SJSA1 (cell line): ENCODE data around the gene ANK2. TPM values are rescaled to one million over a fixed set of nuclear protein-coding genes. Genes with fewer than 3 reads are reported as not detected.
A peak's percentile ranks its signal among the peaks of the same experiment; 100 is the strongest.
"Not testable (repeated sequence)": the region's sequence is repeated elsewhere in the genome, so short reads cannot be mapped to it uniquely, and the experiment has no call there.

Experiments used
- DNase-seq, 2 experiments: peaks; one replicate each; pipeline ENCODE4 v3.0.0-alpha.2; 2015 to 2020; ENCODE audit warnings: low spot score in 2 of 2, low read depth in 1 of 2
- H3K27ac ChIP-seq: fragments of 250-450 bp; sonication (Bioruptor Pico); 2 replicates; pipeline ENCODE4 v1.5.1; 2020; ENCODE audit warnings: mild to moderate bottlenecking, moderate library complexity
- H3K27me3 ChIP-seq: fragments of 250-450 bp; sonication (Bioruptor Pico); replicated peaks from 2 replicates; pipeline ENCODE4 v1.5.1; 2020; ENCODE audit warnings: mild to moderate bottlenecking, moderate library complexity
- H3K36me3 ChIP-seq: fragments of 250-450 bp; sonication (Bioruptor Pico); 2 replicates; pipeline ENCODE4 v1.5.1; 2020; ENCODE audit warnings: mild to moderate bottlenecking
- H3K4me1 ChIP-seq: fragments of 250-450 bp; sonication (Bioruptor Pico); replicated peaks from 2 replicates; pipeline ENCODE4 v1.6.1; 2021; ENCODE audit warnings: mild to moderate bottlenecking
- H3K4me3 ChIP-seq: fragments of 250-450 bp; sonication (Bioruptor Pico); 2 replicates; pipeline ENCODE4 v1.5.1; 2020; ENCODE audit warnings: mild to moderate bottlenecking
- H3K9me3 ChIP-seq: fragments of 250-450 bp; sonication (Bioruptor Pico); replicated peaks from 2 replicates; pipeline ENCODE4 v1.5.1; 2020; ENCODE audit warnings: mild to moderate bottlenecking
- total RNA-seq: library from RNA; depleted of rRNA; stranded (reverse); fragments of >200 nt; shearing (Covaris generic); gene quantifications from 2 replicates; pipeline ENCODE4 v1.2.3, GENCODE V29; 2014

The ANK2 gene
- total RNA-seq, 1 experiment from 2014 or later, result 3.4 TPM

- Histone ChIP-seq H3K27ac (no peak overlapping the region), H3K4me1 (0 out of 2 replicates have a peak, but pooled peaks cover 3% of the 10 kb centered on the region), H3K36me3 (no peaks in the 10 kb centered on the region), H3K9me3 (no peaks in the 10 kb centered on the region; the same call in 1 of the 2 replicates), H3K27me3 (no peaks in the 10 kb centered on the region; the same call in 1 of the 2 replicates), H3K4me3 (no peak overlapping the region)
- DNase-seq, result no peak
Measured at GRCh38 chr4:113236916-113237315, 187.5 kb downstream of the ANK2 start.

- Histone ChIP-seq H3K36me3 (no peaks in the 10 kb centered on the region), H3K4me3 (no peak overlapping the region), H3K9me3 (no peaks in the 10 kb centered on the region), H3K27ac (no peak overlapping the region), H3K27me3 (no peaks in the 10 kb centered on the region; the same call in 1 of the 2 replicates), H3K4me1 (no peaks in the 10 kb centered on the region)
- no peak for DNase-seq
Measured at GRCh38 chr4:113243312-113243711, 193.9 kb downstream of the ANK2 start.

- not testable (repeated sequence) for H3K4me3 ChIP-seq, DNase-seq, H3K4me1 ChIP-seq, H3K27ac ChIP-seq, H3K36me3 ChIP-seq, H3K9me3 ChIP-seq, H3K27me3 ChIP-seq
Measured at GRCh38 chr4:113244747-113245146, 195.3 kb downstream of the ANK2 start.

DNA sequence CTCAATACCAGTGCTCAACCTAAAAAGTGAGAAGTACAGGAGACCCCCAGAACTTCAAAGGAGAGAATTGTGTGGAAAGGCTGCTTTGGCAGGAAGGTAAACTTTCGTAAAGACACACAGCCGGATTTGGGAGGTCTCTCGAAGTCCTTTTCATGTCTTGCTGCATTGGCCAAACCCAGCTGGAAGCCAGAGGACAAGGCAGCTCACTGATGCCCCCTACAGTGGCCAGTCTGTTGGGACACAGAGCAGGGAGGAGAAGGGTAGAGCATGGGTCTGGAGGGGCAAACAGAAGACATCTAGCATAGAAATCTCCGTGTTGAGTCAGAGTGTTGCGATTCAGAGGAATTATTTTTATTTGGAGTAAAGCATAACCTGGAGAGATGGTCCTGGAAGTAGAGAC, 198.9 kb downstream of the ANK2 start:
- H3K36me3 ChIP-seq, result no peaks in the 10 kb centered on the region
- H3K27ac ChIP-seq, result no peak overlapping the region
- no peaks in the 10 kb centered on the region for H3K9me3 ChIP-seq
- 0 out of 2 replicates have a peak, but pooled peaks cover 3% of the 10 kb centered on the region for H3K27me3 ChIP-seq
- no peak for DNase-seq
- H3K4me1 ChIP-seq, result no peaks in the 10 kb centered on the region
- H3K4me3 ChIP-seq, result no peak overlapping the region

GRCh38 chr4:113255628-113256027, 206.2 kb downstream of the ANK2 start:
- no peak overlapping the region for H3K4me3 ChIP-seq
- DNase-seq, result no peak
- no peaks in the 10 kb centered on the region for H3K36me3 ChIP-seq
- no peaks in the 10 kb centered on the region for H3K4me1 ChIP-seq
- H3K27me3 ChIP-seq, result no peaks in the 10 kb centered on the region
- no peak overlapping the region for H3K27ac ChIP-seq
- no peaks in the 10 kb centered on the region for H3K9me3 ChIP-seq

GRCh38 chr4:113256946-113257345, 207.5 kb downstream of the ANK2 start:
- Histone ChIP-seq H3K9me3 (no peaks in the 10 kb centered on the region), H3K27me3 (no peaks in the 10 kb centered on the region), H3K36me3 (no peaks in the 10 kb centered on the region), H3K4me3 (no peak overlapping the region), H3K4me1 (no peaks in the 10 kb centered on the region), H3K27ac (no peak overlapping the region)
- DNase-seq, result no peak

- Histone ChIP-seq H3K9me3 (no peaks in the 10 kb centered on the region), H3K4me3 (no peak overlapping the region), H3K36me3 (no peaks in the 10 kb centered on the region), H3K27ac (no peak overlapping the region), H3K4me1 (no peaks in the 10 kb centered on the region), H3K27me3 (no peaks in the 10 kb centered on the region)
- DNase-seq, result no peak
Measured at GRCh38 chr4:113260688-113261087, 211.2 kb downstream of the ANK2 start.

GRCh38 chr4:113263274-113263673, 213.8 kb downstream of the ANK2 start:
- DNase-seq, result no peak
- H3K27me3 ChIP-seq, result no peaks in the 10 kb centered on the region
- no peaks in the 10 kb centered on the region for H3K36me3 ChIP-seq

GRCh38 chr4:113270520-113271319, 221.3 kb downstream of the ANK2 start:
- DNase-seq, result no peak
- H3K27ac ChIP-seq, result no peak overlapping the region
- no peaks in the 10 kb centered on the region for H3K4me1 ChIP-seq
- no peaks in the 10 kb centered on the region for H3K36me3 ChIP-seq
- no peak overlapping the region for H3K4me3 ChIP-seq
- no peaks in the 10 kb centered on the region for H3K27me3 ChIP-seq
- no peaks in the 10 kb centered on the region for H3K9me3 ChIP-seq

More at GRCh38 chr4:113263274-113263673, 213.8 kb downstream of the ANK2 start:
- no peak overlapping the region for H3K4me3 ChIP-seq
- no peaks in the 10 kb centered on the region for H3K9me3 ChIP-seq
- no peaks in the 10 kb centered on the region for H3K4me1 ChIP-seq
- no peak overlapping the region for H3K27ac ChIP-seq

DNA sequence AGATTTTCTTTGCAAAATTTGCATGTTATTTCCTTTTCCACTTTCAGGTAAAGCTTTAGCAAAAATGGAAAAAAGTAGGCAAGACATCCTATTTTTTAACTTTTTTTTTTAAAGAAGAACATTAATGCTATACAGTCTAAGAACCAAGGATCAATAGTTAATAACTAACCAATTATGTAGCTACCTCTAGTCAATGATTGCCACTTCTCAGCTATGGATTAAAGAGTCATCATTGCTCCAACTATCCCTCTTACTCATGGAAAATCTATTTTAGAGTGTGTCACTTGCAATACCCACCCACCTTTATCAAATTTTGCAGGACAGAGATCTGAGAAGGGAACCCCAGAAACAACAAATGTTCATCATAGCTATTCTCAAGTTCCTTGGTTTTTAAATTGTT, 223.1 kb downstream of the ANK2 start:
- no peak overlapping the region for H3K27ac ChIP-seq
- no peaks in the 10 kb centered on the region for H3K36me3 ChIP-seq
- H3K4me1 ChIP-seq, result no peaks in the 10 kb centered on the region
- no peak for DNase-seq
- H3K9me3 ChIP-seq, result no peaks in the 10 kb centered on the region
- no peak overlapping the region for H3K4me3 ChIP-seq
- H3K27me3 ChIP-seq, result no peaks in the 10 kb centered on the region

- Histone ChIP-seq H3K27me3 (no peaks in the 10 kb centered on the region; the same call in 1 of the 2 replicates), H3K9me3 (no peaks in the 10 kb centered on the region), H3K4me1 (no peaks in the 10 kb centered on the region), H3K4me3 (no peak overlapping the region), H3K36me3 (no peaks in the 10 kb centered on the region), H3K27ac (no peak overlapping the region)
- DNase-seq, result no peak
Measured at GRCh38 chr4:113273721-113274220, 224.3 kb downstream of the ANK2 start.

GRCh38 chr4:113276464-113277170, 227.2 kb downstream of the ANK2 start:
- H3K9me3 ChIP-seq, result no peaks in the 10 kb centered on the region
- H3K4me1 ChIP-seq, result no peaks in the 10 kb centered on the region
- no peak overlapping the region for H3K4me3 ChIP-seq
- no peaks in the 10 kb centered on the region; the same call in 1 of the 2 replicates for H3K27me3 ChIP-seq
- H3K27ac ChIP-seq, result no peak overlapping the region
- no peak for DNase-seq
- H3K36me3 ChIP-seq, result no peaks in the 10 kb centered on the region

DNA sequence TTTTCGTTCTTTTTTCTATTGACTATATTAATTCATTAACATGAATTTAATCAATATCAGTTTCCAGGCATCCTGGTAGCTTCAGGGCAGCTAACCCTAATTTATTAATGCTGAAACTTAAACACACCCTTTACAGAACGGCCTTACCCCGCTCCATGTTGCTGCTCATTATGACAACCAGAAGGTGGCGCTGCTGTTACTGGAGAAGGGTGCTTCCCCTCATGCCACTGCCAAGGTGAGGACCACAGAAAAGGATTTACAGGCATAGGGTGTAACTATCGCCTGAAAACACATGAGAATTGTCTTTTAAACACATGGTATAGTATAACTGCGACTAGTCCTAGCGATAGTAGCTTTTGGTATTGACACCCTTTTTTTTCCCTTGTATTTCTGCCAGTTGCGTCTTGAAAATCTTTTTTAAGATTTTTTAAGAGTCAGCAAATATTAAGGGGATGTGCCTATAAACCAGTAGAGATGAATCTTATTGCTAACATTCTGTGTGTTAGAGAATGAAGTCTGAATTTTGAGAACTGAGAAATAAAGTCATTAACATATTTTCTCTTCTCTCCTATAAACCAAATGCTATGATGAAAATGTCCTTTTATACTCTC, 229.0 kb downstream of the ANK2 start:
- Histone ChIP-seq H3K4me1 (no peaks in the 10 kb centered on the region), H3K36me3 (no peaks in the 10 kb centered on the region), H3K4me3 (no peak overlapping the region), H3K27me3 (no peaks in the 10 kb centered on the region; the same call in 1 of the 2 replicates), H3K9me3 (no peaks in the 10 kb centered on the region), H3K27ac (no peak overlapping the region)
- DNase-seq, result peak; percentile 64 to 71

- H3K27me3 ChIP-seq, result no peaks in the 10 kb centered on the region; the same call in 1 of the 2 replicates
- no peaks in the 10 kb centered on the region for H3K36me3 ChIP-seq
- H3K27ac ChIP-seq, result no peak overlapping the region
- H3K4me1 ChIP-seq, result no peaks in the 10 kb centered on the region
- H3K9me3 ChIP-seq, result no peaks in the 10 kb centered on the region
- no peak for DNase-seq
- no peak overlapping the region for H3K4me3 ChIP-seq
Measured at GRCh38 chr4:113285501-113285900, 236.0 kb downstream of the ANK2 start.
